Ishikawa (cell line): Measurements from ENCODE around the gene DAG1.

Experiments
- CEBPB ChIP-seq: IDR thresholded peaks from 2 replicates; pipeline ENCODE4 v1.6.1; 2012
- CREB1 ChIP-seq: IDR thresholded peaks from 2 replicates; pipeline ENCODE4 v1.6.1; 2012; ENCODE audit warnings: low read depth
- EGR1 ChIP-seq: IDR thresholded peaks from 2 replicates; pipeline ENCODE4 v1.6.1; 2012
- EP300 ChIP-seq: IDR thresholded peaks from 2 replicates; pipeline ENCODE4 v1.6.1; 2012; ENCODE audit warnings: borderline replicate concordance
- FOXM1 ChIP-seq: IDR thresholded peaks from 2 replicates; pipeline ENCODE4 v1.6.1; 2012; ENCODE audit warnings: low read depth, borderline replicate concordance
- MAX ChIP-seq: IDR thresholded peaks from 2 replicates; pipeline ENCODE4 v1.6.1; 2012
- NFIC ChIP-seq: IDR thresholded peaks from 2 replicates; pipeline ENCODE4 v1.6.1; 2012
- RAD21 ChIP-seq: IDR thresholded peaks from 2 replicates; pipeline ENCODE4 v1.6.1; 2012; ENCODE audit warnings: low read depth
- REST ChIP-seq: IDR thresholded peaks from 2 replicates; pipeline ENCODE4 v1.6.1; 2012; ENCODE audit warnings: low read depth, mild to moderate bottlenecking
- TAF1 ChIP-seq: IDR thresholded peaks from 2 replicates; pipeline ENCODE4 v1.6.1; 2012; ENCODE audit warnings: low read depth, mild to moderate bottlenecking
- TCF12 ChIP-seq: IDR thresholded peaks from 2 replicates; pipeline ENCODE4 v1.6.1; 2012; ENCODE audit warnings: low read depth
- TEAD4 ChIP-seq: IDR thresholded peaks from 2 replicates; pipeline ENCODE4 v1.6.1; 2012
- USF1 ChIP-seq: IDR thresholded peaks from 2 replicates; pipeline ENCODE4 v1.6.1; 2012
- YY1 ChIP-seq: IDR thresholded peaks from 2 replicates; pipeline ENCODE4 v1.6.1; 2012; ENCODE audit warnings: low read depth
- ZBTB7A ChIP-seq: IDR thresholded peaks from 2 replicates; pipeline ENCODE4 v1.6.1; 2012; ENCODE audit warnings: low read depth

The DAG1 gene

GRCh38 chr3:49493901-49494300 lies 23.8 kb downstream of the DAG1 start:
- TF ChIP-seq CEBPB (no peak), USF1 (no peak), TAF1 (no peak), TCF12 (no peak), TEAD4 (no peak), MAX (no peak), CREB1 (no peak), NFIC (no peak), YY1 (no peak), ZBTB7A (no peak), RAD21 (no peak), FOXM1 (no peak), EGR1 (no peak), EP300 (no peak)

- no peak for TF ChIP-seq NFIC
- TF ChIP-seq ZBTB7A = no peak
- no peak for TF ChIP-seq TAF1
- TF ChIP-seq YY1 = no peak
- TF ChIP-seq TCF12 = no peak
- TF ChIP-seq EGR1 = no peak
- TF ChIP-seq USF1 = no peak
- TF ChIP-seq MAX = no peak
- TF ChIP-seq RAD21 = no peak
- no peak for TF ChIP-seq REST
Measured at GRCh38 chr3:49495023-49495422, 25.0 kb downstream of the DAG1 start.

GRCh38 chr3:49497606-49498005 lies 27.5 kb downstream of the DAG1 start:
- TF ChIP-seq CREB1 (no peak), YY1 (no peak), TEAD4 (no peak), CEBPB (no peak), NFIC (no peak), TCF12 (no peak), USF1 (no peak), REST (no peak), MAX (no peak), ZBTB7A (no peak), RAD21 (no peak), TAF1 (no peak), EP300 (no peak), FOXM1 (no peak), EGR1 (no peak)

- TF ChIP-seq CEBPB (no peak), MAX (no peak), RAD21 (no peak), REST (no peak), NFIC (no peak), USF1 (no peak), TAF1 (no peak), TEAD4 (no peak), EGR1 (no peak), TCF12 (no peak), FOXM1 (no peak), ZBTB7A (no peak), CREB1 (no peak), EP300 (no peak), YY1 (no peak)
Measured at GRCh38 chr3:49498239-49498638, 28.2 kb downstream of the DAG1 start.
